SK-N-MC (cell line): ENCODE results near the gene RNASE9.

ENCODE experiments used
- EZH2 ChIP-seq: fragments of 200-600 bp; sonication (generic); IDR thresholded peaks from one replicate; pipeline ENCODE4 v1.6.1; 2017; ENCODE audit warnings: antibody characterized with exemption
- FOXP2 ChIP-seq: optimal IDR thresholded peaks from 2 replicates; pipeline ENCODE3; 2011; ENCODE audit warnings: mild to moderate bottlenecking, moderate library complexity; ENCODE audit not compliant: insufficient read depth; ENCODE audit errors: extremely low read length, control extremely low read depth
- POLR2AphosphoS5 ChIP-seq: IDR thresholded peaks from 2 replicates; pipeline ENCODE4 v1.6.1; 2012; ENCODE audit warnings: mild to moderate bottlenecking, low read depth, low read length, borderline replicate concordance

DNA sequence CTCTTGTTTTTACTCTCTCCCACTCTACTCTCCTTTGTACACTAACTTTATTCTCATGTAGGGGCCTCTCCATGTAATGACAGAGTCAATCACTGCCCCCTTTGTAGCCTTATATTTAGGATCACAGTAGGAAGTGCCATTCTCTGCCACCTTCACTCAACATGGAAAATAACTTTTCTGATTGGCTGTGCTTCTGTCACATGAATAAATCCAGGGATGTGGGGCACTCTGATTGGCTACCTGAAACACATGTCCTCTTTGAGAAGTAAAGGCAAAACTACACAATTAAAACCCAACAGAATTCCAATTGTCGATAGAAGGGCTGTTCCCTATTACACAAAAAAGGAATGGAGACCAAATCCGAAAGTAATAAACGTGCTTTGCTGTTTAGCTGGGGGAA lies at the start of gene RNASE9:
- TF ChIP-seq POLR2AphosphoS5 (no peak), EZH2 (no peak), FOXP2 (no peak)
